Activated CD8-positive, alpha-beta memory T cell treated with anti-CD3 and anti-CD28 coated beads, Interleukin-2, amount 50 U/mL, for 24 hours (primary cell): ENCODE measurements around the gene AQP5.

Source experiments
- DNase-seq: peaks from one replicate; pipeline ENCODE4 v3.0.0-alpha.2; 2020; ENCODE audit errors: extremely low read depth

AQP5 gene

DNA sequence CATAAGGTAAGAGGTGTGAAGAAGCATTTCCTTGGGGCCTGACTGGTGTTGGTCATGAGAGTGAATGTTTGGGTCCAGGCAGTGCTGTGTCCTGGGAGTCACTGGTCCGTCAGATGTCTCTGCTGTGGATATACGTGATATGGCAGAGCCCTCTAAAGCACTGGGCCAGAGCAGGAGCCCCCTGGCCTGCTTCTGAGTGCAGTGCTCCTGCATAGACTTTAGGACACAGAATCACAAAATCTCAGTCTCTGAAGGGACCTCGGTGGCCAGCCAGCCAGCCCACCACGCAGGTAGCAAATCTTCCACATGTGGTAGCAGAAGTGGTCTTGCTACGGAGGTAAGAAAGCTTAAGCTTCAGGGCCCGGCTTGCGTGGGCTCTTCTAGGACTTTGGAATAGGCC lies 29.6 kb upstream of the AQP5 start:
- DNase-seq: no peak

DNA sequence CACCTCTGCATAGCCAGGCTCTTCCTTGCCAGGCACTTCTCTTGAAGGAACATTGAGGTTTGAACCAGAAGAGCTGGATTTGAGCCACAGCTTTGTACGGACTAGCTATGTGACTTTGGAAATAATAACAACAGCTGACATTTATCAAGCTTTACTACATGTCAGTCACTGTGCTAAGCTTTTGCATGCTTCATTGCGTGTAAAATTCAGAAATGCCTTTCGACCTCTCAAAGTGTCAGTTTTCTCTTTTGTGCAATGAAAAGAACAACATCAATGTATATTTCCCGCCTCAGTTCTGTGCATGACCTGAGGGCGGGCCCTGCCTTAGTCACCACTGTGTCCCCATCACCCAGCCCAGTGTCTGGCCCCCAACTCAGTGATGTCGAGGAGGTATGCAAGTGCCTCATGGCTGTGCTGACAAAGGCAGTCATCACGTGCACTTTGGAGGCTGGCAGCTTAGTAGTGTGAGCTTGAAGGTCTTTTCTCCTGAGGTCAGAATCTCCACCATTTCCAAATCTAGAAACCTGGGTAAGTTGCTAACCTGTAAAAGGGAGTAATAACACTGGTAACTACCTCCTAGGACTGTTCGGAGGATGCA lies 29.0 kb upstream of the AQP5 start:
- no peak for DNase-seq

- no peak for DNase-seq
These were observed 27.9 kb upstream of the AQP5 start for GRCh38 chr12:49933796-49934195.

DNA sequence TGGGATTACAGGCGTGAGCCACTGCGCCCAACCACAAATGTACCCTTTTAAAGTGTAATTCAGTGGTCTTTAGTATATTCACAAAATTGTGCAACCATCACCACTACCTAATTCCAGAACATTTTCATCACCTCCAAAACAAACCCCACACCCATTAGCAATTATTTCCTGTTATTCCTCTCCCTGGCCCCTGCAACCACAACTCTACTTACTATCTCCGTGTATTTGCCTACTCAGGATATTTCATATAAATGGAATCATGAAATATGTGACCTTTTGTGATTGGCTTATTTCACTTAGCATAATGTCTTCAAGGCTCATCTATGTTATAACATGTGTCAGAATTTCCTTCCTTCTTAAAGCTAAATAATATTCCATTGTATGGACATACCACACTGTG lies 27.2 kb upstream of the AQP5 start:
- no peak for DNase-seq

GRCh38 chr12:49936925-49937324 lies 24.7 kb upstream of the AQP5 start:
- no peak for DNase-seq

DNA sequence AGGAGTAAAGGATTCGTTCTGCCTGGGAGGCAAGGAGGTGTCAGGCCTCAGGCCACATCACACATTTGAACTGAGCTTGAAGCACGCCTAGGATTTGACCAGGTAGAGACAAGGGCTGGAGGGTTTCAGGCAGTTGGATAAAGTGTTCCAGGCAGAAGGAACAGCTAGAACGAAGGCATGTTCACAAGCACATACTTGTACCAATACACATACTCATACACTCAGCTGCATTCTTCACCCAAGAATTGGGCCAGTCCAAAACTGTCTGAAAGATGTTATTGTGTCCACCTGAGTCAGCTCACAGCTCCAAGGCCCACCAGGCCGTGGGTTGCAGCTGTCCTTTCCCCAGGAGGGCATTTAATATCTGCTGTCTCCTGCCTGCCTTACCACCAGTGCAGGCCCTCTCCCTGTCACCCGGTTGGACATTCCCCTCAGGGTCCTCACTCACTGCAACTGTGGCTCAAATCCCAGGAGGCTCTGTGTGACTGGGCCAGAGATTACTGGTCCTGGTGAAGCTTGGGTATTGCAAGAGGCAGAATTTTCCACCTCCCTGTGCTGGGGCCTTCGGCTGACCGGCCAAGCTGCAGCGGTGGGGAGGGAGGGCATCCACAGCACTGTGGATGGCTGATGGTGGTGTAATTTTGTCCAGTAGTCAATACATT lies 23.9 kb upstream of the AQP5 start:
- DNase-seq: no peak

DNA sequence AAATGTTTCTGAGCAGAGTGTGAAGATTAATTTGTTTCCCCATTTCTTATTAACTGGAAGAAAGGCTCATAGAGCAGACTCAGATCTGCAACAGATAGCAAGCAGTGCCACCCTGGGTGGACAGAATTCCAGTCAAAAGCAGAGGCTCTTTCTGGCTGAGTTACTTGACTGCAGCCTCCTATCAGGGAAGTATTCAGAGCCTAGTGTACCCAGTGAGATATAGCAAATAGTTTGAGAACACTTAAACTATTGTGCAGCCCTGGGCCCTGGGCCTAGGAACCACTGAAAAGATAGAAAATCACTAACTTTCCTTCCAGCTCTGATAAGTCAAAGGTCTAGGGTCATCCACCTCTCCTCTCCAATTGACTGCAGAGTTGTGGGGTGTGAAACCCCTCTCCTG lies 22.4 kb upstream of the AQP5 start:
- no peak for DNase-seq

GRCh38 chr12:49939707-49940106 lies 22.0 kb upstream of the AQP5 start:
- no peak for DNase-seq

- no peak for DNase-seq
These were observed 19.8 kb upstream of the AQP5 start for GRCh38 chr12:49941556-49942511.

- DNase-seq: no peak
These were observed 19.2 kb upstream of the AQP5 start for GRCh38 chr12:49942512-49942893.

GRCh38 chr12:49942921-49943624 lies 18.6 kb upstream of the AQP5 start:
- DNase-seq: no peak

DNA sequence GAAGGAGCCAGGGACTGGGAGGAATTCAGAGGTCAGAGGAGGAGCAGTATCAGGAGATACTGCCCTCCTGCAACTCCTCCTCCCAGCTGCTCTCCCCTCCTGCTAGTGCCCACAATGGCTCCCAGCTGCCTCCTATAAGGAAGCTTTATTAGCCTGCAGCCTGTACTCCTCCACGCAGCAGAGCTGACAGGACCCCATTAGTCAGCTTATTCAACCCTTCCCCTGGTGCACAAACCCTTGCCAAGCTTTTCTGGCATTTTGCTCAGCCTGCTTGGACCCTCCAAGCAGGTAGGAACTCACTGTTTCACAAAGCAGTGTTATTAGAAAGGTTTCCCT lies 18.1 kb upstream of the AQP5 start:
- DNase-seq: no peak

GRCh38 chr12:49944046-49944445 lies 17.6 kb upstream of the AQP5 start:
- DNase-seq: no peak

DNA sequence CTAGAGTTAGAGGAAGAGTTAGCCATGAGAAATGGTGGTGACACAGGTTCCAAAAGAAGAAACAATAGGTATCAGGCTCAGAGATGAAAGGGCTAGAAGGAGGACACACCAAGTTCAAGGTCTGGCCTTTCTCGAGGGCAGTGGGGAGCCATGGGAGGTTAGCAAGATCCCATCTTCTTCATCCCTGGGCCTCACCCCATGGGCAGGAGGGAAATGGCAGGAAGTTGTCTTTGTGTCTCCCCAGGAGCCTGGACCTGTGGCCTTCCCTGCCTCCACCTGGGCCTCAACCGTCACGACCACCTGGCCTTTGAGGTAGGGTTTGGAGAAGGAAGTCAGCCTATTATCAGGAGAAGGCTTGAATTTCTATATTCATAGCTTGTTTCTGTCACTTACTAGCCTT lies 17.0 kb upstream of the AQP5 start:
- no peak for DNase-seq

DNA sequence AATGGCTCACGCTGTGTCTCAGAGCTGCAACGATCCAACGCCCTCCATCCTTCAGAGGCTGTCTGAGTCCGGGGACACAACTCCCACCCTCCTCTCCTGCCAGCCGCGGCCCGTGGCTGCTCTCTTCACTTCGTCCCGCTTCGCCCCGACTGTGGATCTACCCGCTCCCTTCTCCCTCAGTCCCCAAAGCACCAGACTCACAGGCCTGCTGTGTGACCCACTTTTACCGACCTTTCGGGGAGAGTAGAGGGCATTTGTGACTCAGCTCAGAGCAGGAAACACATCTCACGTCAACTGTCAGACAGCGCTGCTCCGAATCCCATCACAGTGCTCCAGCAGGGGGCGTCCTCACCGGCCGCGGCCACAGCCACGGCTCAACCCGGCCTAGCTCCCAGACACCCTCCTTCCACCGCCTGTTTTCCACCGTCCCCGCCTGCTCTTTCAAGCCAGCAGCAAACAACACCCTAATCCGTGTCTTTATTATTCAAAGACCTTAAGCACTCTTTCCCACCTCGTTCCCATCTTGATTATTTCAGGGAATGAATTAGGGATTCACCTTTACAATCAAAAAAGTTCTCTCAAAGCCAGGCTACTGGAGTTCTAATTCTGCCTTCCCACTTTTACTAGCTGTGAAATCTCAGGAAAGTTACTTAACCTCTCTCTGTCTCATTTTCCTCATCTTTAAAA lies 16.1 kb upstream of the AQP5 start:
- peak; percentile 65 for DNase-seq

DNA sequence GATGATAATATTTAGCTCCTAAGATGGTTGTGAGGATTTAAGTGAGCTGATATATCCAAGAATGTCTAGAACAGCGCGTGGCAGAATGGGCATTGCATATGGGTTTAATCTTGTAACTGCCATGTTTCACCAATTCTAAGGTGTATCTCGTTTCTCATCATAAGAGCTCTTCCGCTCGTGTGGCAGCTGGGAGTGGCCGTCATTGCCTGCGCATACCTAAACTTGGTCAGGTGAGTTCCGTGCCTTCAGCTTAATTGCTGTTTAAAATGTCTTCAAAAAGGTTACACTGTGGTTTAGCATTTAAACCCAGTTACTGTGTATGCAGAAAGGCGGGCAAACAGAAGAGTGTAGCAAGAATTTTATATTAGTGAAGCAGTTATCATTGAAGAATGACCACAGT lies 15.6 kb upstream of the AQP5 start:
- no peak for DNase-seq

GRCh38 chr12:49946497-49946896 lies 15.2 kb upstream of the AQP5 start:
- no peak for DNase-seq

- DNase-seq: no peak
These were observed 14.0 kb upstream of the AQP5 start for GRCh38 chr12:49947593-49948226.

DNA sequence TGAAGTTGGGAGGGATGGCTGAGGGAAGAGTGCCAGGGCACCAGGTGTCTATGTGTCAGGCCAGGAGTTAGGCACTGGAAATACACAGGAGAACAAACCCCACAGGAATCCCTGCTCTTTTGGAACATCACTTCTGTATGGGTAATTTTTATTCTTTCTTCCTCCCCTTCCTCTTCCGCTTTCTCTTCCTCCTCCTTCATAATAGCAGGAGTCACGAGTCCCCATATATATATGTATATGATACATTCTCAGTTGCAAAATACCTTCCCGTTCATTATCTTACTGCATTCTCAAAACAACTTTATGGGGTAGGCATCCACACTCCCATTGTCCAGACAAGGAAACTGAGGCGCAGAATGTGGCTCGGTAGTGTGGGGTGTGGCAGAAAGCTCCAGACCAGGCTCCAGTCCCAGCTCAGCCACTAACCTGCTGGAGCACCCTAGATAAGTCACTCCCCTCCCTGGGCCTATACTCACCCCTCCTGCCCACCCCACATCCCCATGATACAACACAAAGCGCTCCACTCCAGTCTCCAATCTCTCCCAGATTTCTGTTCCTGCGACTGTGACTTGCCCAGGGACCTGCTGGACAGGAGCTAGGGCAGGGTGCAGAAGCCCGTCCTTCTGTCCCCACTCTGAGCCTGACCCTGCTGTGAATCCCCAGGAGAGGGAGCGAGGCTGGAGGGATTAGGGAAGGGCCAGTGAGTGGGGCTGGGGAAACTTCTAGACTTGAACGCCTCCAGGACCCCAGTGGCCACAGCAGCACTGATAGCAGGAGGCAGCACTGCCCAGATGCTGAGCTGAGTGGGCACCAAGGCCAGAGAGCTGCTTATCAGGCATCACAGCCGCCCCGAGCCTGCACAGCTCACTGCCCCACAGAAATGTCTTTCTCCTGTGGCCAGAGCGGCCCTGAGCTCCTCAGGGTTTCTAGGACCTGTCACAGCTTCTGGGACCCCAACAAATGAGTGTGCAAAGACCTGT lies 12.5 kb upstream of the AQP5 start:
- no peak for DNase-seq

DNA sequence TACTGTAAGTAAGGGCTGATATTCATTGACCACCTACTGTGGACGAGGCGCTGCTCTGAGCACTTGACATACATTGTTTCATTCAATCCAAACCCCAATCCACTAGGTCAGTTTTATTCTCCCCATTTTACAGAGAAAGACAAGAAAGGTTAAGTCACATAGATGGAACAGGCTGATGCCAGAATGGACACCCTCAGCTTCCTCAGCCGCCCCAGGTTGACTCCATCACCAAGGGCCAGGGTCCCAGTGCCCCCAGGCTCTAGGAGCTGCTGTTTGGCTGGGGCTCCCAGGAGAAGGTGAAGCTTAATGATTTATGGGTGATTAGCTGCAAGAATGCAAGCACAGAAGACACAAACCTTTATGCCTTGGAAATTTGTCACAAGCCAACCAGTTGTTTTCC lies 11.8 kb upstream of the AQP5 start:
- no peak for DNase-seq
